HepG2 (cell line): ENCODE measurements around the gene TBC1D24. TPM values are rescaled to one million over a fixed set of nuclear protein-coding genes. Genes with fewer than 3 reads are reported as not detected.

ENCODE experiments used
- BORCS8-MEF2B ChIP-seq: sonication (generic); formaldehyde crosslinking; IDR thresholded peaks from 2 replicates; pipeline ENCODE4 v1.8.0; 2022; ENCODE audit warnings: mild to moderate bottlenecking, missing genetic modification reagents
- FOXM1 ChIP-seq: sonication (generic); formaldehyde crosslinking; IDR thresholded peaks from 2 replicates; pipeline ENCODE4 v1.5.0; 2020; ENCODE audit warnings: missing genetic modification reagents
- HCFC1 ChIP-seq: fragments of 150-350 bp; IDR thresholded peaks from 2 replicates; pipeline ENCODE4 v1.6.1; 2014; ENCODE audit warnings: low read depth, low read length
- KLF11 ChIP-seq: IDR thresholded peaks from 2 replicates; pipeline ENCODE4 v1.6.1; 2016; ENCODE audit warnings: missing compliant biosample characterization
- KLF12 ChIP-seq: sonication (generic); formaldehyde crosslinking; IDR thresholded peaks from 2 replicates; pipeline ENCODE4 v1.4.0; 2020; ENCODE audit warnings: missing genetic modification reagents, borderline replicate concordance
- KMT2B ChIP-seq: IDR thresholded peaks from 2 replicates; pipeline ENCODE4 v1.6.1; 2016; ENCODE audit warnings: missing genetic modification reagents, missing compliant biosample characterization
- PAF1 ChIP-seq: IDR thresholded peaks from 2 replicates; pipeline ENCODE4 v1.6.1; 2016; ENCODE audit warnings: missing genetic modification reagents, missing compliant biosample characterization
- PCBP1 ChIP-seq: fragments of 200-400 bp; formaldehyde crosslinking; IDR thresholded peaks from 2 replicates; pipeline ENCODE4 v1.6.1; 2017; ENCODE audit warnings: mild to moderate bottlenecking, low read depth, low read length, borderline replicate concordance
- POLR2A ChIP-seq, 2 experiments: IDR thresholded peaks; 2 replicates each; pipeline ENCODE4 v1.6.1; 2011; ENCODE audit warnings: low read depth in 2 of 2, low read length in 2 of 2, mild to moderate bottlenecking in 1 of 2, moderate library complexity in 1 of 2; ENCODE audit not compliant: insufficient read depth in 1 of 2
- RCOR2 ChIP-seq: IDR thresholded peaks from 2 replicates; pipeline ENCODE4 v1.6.1; 2016; ENCODE audit warnings: missing biosample characterization, missing genetic modification reagents
- REPIN1 ChIP-seq: sonication (generic); formaldehyde crosslinking; IDR thresholded peaks from 2 replicates; pipeline ENCODE4 v1.8.0; 2022; ENCODE audit warnings: missing genetic modification reagents, low read depth, mild to moderate bottlenecking, borderline replicate concordance
- RFX3 ChIP-seq: IDR thresholded peaks from 2 replicates; pipeline ENCODE4 v1.6.1; 2016; ENCODE audit warnings: missing biosample characterization, missing genetic modification reagents
- SMARCC2 ChIP-seq: fragments of 450-650 bp; IDR thresholded peaks from 2 replicates; pipeline ENCODE4 v1.6.1; 2017; ENCODE audit warnings: antibody characterized with exemption, mild to moderate bottlenecking
- ZFP36L2 ChIP-seq: sonication (generic); formaldehyde crosslinking; IDR thresholded peaks from 2 replicates; pipeline ENCODE4 v1.4.0; 2020; ENCODE audit warnings: missing genetic modification reagents
- ZGPAT ChIP-seq: IDR thresholded peaks from 2 replicates; pipeline ENCODE4 v1.6.1; 2016; ENCODE audit warnings: mild to moderate bottlenecking
- ZNF205 ChIP-seq: IDR thresholded peaks from 2 replicates; pipeline ENCODE4 v1.6.1; 2018; ENCODE audit warnings: missing biosample characterization, missing genetic modification reagents
- ZNF260 ChIP-seq: sonication (generic); formaldehyde crosslinking; IDR thresholded peaks from 2 replicates; pipeline ENCODE4 v1.4.0; 2020; ENCODE audit warnings: missing genetic modification reagents, low read depth, mild to moderate bottlenecking, borderline replicate concordance
- ZNF749 ChIP-seq: sonication (generic); formaldehyde crosslinking; IDR thresholded peaks from 2 replicates; pipeline ENCODE4 v1.8.0; 2022; ENCODE audit warnings: mild to moderate bottlenecking, missing genetic modification reagents, moderate library complexity, borderline replicate concordance
- ZNF781 ChIP-seq: sonication (generic); formaldehyde crosslinking; IDR thresholded peaks from 2 replicates; pipeline ENCODE4 v1.5.1; 2020; ENCODE audit warnings: borderline replicate concordance, mild to moderate bottlenecking, missing genetic modification reagents; ENCODE audit errors: not compliant biosample characterization
- polyA plus RNA-seq, 8 experiments: library from polyadenylated mRNA; depleted of rRNA in 3 of 8; stranded (reverse) in 7 of 8; unstranded in 1 of 8; fragments of >200 nt; fragmentation: Illumina TruSeq in 4 of 8; extraction: Trizol in 4 of 8; gene quantifications; 2 replicates each; pipeline versions ENCODE4 v1.2.1 to v1.2.3, GENCODE V29; 2011 to 2016; ENCODE audit warnings: low read depth in 4 of 8, missing spikeins in 1 of 8, mixed read lengths in 1 of 8; ENCODE audit not compliant: insufficient read depth in 1 of 8
- total RNA-seq, 5 experiments: library from RNA; depleted of rRNA; stranded (reverse); fragments of >200 nt; fragmentation: Illumina TruSeq; extraction: Trizol; gene quantifications; 2 replicates each; pipeline ENCODE4 v1.2.3, GENCODE V29; 2016; ENCODE audit warnings: low read depth in 1 of 5
- TF ChIP-seq, protein P1 (sequence below): sonication (generic); formaldehyde crosslinking; IDR thresholded peaks from 2 replicates; pipeline ENCODE4 v1.5.0; 2020; ENCODE audit warnings: missing genetic modification reagents, mild to moderate bottlenecking, borderline replicate concordance
- TF ChIP-seq, protein P2 (sequence below): sonication (generic); formaldehyde crosslinking; IDR thresholded peaks from 2 replicates; pipeline ENCODE4 v1.8.0; 2022; ENCODE audit warnings: mild to moderate bottlenecking, missing genetic modification reagents, moderate library complexity
- TF ChIP-seq, protein P3 (sequence below): sonication (generic); formaldehyde crosslinking; IDR thresholded peaks from 2 replicates; pipeline ENCODE4 v1.4.0; 2020; ENCODE audit warnings: mild to moderate bottlenecking, missing genetic modification reagents

Gene TBC1D24
- total and polyA plus RNA-seq, 2 of the 13 experiments (the other 11 are each of a cell fraction or from before 2014, with no cell fraction given): 7.7 to 13.7 TPM

- TF ChIP-seq ZNF781 (CRISPR knock-in tag): no peak
- no peak for TF ChIP-seq FOXM1 (CRISPR knock-in tag)
- no peak for TF ChIP-seq SMARCC2
- TF ChIP-seq REPIN1: 0 out of 2 replicates have a peak, but pooled peaks have one; percentile 6
- TF ChIP-seq KLF11: no peak
- TF ChIP-seq PCBP1: 0 out of 2 replicates have a peak, but pooled peaks have one; percentile 4
- no peak for TF ChIP-seq ZFP36L2 (CRISPR knock-in tag)
- TF ChIP-seq, protein P1, sequence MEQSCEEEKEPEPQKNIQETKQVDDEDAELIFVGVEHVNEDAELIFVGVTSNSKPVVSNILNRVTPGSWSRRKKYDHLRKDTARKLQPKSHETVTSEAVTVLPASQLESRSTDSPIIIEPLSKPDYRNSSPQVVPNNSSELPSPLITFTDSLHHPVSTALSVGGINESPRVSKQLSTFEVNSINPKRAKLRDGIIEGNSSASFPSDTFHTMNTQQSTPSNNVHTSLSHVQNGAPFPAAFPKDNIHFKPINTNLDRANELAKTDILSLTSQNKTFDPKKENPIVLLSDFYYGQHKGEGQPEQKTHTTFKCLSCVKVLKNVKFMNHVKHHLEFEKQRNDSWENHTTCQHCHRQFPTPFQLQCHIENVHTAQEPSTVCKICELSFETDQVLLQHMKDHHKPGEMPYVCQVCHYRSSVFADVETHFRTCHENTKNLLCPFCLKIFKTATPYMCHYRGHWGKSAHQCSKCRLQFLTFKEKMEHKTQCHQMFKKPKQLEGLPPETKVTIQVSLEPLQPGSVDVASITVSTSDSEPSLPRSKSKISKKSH (CRISPR knock-in tag): no peak
- TF ChIP-seq KMT2B (CRISPR knock-in tag): no peak
- peak; percentile 9; the same call in 1 of the 2 replicates for TF ChIP-seq BORCS8-MEF2B (CRISPR knock-in tag)
- TF ChIP-seq PAF1 (CRISPR knock-in tag): 0 out of 2 replicates have a peak, but pooled peaks have one; percentile 29
- TF ChIP-seq POLR2A (IDR thresholded peaks at IDR 0.05; ENCODE audit: insufficient read depth in 1 of 2, low read depth in 2 of 2, low read length in 2 of 2): peak in 1 of 2 experiments; percentile 43; a peak in 1 of 4 replicates
- TF ChIP-seq, protein P2, sequence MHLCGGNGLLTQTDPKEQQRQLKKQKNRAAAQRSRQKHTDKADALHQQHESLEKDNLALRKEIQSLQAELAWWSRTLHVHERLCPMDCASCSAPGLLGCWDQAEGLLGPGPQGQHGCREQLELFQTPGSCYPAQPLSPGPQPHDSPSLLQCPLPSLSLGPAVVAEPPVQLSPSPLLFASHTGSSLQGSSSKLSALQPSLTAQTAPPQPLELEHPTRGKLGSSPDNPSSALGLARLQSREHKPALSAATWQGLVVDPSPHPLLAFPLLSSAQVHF: peak; percentile 24; the same call in 1 of the 2 replicates
- no peak for TF ChIP-seq RFX3
- TF ChIP-seq ZGPAT (CRISPR knock-in tag): no peak
- TF ChIP-seq ZNF205: no peak
- TF ChIP-seq RCOR2: no peak
- TF ChIP-seq HCFC1: no peak
- TF ChIP-seq ZNF260: no peak
- TF ChIP-seq, protein P3, sequence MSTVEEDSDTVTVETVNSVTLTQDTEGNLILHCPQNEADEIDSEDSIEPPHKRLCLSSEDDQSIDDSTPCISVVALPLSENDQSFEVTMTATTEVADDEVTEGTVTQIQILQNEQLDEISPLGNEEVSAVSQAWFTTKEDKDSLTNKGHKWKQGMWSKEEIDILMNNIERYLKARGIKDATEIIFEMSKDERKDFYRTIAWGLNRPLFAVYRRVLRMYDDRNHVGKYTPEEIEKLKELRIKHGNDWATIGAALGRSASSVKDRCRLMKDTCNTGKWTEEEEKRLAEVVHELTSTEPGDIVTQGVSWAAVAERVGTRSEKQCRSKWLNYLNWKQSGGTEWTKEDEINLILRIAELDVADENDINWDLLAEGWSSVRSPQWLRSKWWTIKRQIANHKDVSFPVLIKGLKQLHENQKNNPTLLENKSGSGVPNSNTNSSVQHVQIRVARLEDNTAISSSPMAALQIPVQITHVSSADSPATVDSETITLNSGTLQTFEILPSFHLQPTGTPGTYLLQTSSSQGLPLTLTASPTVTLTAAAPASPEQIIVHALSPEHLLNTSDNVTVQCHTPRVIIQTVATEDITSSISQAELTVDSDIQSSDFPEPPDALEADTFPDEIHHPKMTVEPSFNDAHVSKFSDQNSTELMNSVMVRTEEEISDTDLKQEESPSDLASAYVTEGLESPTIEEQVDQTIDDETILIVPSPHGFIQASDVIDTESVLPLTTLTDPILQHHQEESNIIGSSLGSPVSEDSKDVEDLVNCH (CRISPR knock-in tag): no peak
- TF ChIP-seq KLF12 (CRISPR knock-in tag): no peak
- TF ChIP-seq ZNF749 (CRISPR knock-in tag): no peak
Observed at GRCh38 chr16:2530629-2531318, 55.8 kb downstream of the TBC1D24 start (continued).
